HG03095 (cell line): ENCODE measurements around the gene FBN2.
"Not testable (repeated sequence)": the region's sequence is repeated elsewhere in the genome, so short reads cannot be mapped to it uniquely, and the experiment has no call there.

ENCODE experiments used
- ATAC-seq: cut with Tn5 transposase; IDR thresholded peaks from one replicate; pipeline ENCODE4 v1.9.1; 2021; ENCODE audit warnings: moderate library complexity; ENCODE audit not compliant: unreplicated experiment

FBN2 gene

GRCh38 chr5:128432913-128433440, 105.1 kb downstream of the FBN2 start:
- no peak for ATAC-seq

GRCh38 chr5:128427921-128428320, 110.1 kb downstream of the FBN2 start:
- no peak for ATAC-seq

GRCh38 chr5:128426090-128426534, 111.9 kb downstream of the FBN2 start:
- peak; percentile 93 for ATAC-seq

- ATAC-seq, result no peak
Observed at GRCh38 chr5:128424646-128425045, 113.4 kb downstream of the FBN2 start.

GRCh38 chr5:128422612-128423011, 115.4 kb downstream of the FBN2 start:
- ATAC-seq, result no peak

- ATAC-seq, result no peak
Observed at GRCh38 chr5:128414469-128414868, 123.6 kb downstream of the FBN2 start.

- no peak for ATAC-seq
Observed at GRCh38 chr5:128413356-128413755, 124.7 kb downstream of the FBN2 start.

GRCh38 chr5:128412145-128412930, 125.7 kb downstream of the FBN2 start:
- ATAC-seq, result no peak

- no peak for ATAC-seq
Observed at GRCh38 chr5:128409166-128409800, 128.8 kb downstream of the FBN2 start.

- no peak for ATAC-seq
Observed at GRCh38 chr5:128408622-128409021, 129.4 kb downstream of the FBN2 start.

- no peak for ATAC-seq
Observed at GRCh38 chr5:128407944-128408343, 130.1 kb downstream of the FBN2 start.

GRCh38 chr5:128406803-128407202, 131.2 kb downstream of the FBN2 start:
- no peak for ATAC-seq

- no peak for ATAC-seq
Observed at GRCh38 chr5:128405159-128405558, 132.9 kb downstream of the FBN2 start.

- no peak for ATAC-seq
Observed at GRCh38 chr5:128403333-128403732, 134.7 kb downstream of the FBN2 start.

GRCh38 chr5:128402506-128402905, 135.5 kb downstream of the FBN2 start:
- ATAC-seq, result no peak

- ATAC-seq, result not testable (repeated sequence)
Observed at GRCh38 chr5:128400766-128401165, 137.3 kb downstream of the FBN2 start.

GRCh38 chr5:128399111-128399510, 138.9 kb downstream of the FBN2 start:
- ATAC-seq, result no peak

- no peak for ATAC-seq
Observed at GRCh38 chr5:128397876-128398275, 140.2 kb downstream of the FBN2 start.

- ATAC-seq, result no peak
Observed at GRCh38 chr5:128395073-128395472, 143.0 kb downstream of the FBN2 start.

- no peak for ATAC-seq
Observed at GRCh38 chr5:128384068-128384467, 154.0 kb downstream of the FBN2 start.

GRCh38 chr5:128380337-128380736, 157.7 kb downstream of the FBN2 start:
- ATAC-seq, result no peak

GRCh38 chr5:128378632-128379031, 159.4 kb downstream of the FBN2 start:
- no peak for ATAC-seq
